ENCODE measurements around the gene PCED1B.
A peak's percentile ranks its signal among the peaks of the same experiment; 100 is the strongest.

Gene PCED1B

GRCh38 chr12:47236109-47236714 is 156.8 kb downstream of the PCED1B start:
- DNase-seq (ENCODE audit: low spot score): peak; percentile 61

- DNase-seq (ENCODE audit: low spot score): no peak
Measured at GRCh38 chr12:47237751-47238211, 158.4 kb downstream of the PCED1B start.

GRCh38 chr12:47238669-47239114 is 159.3 kb downstream of the PCED1B start:
- no peak for DNase-seq (ENCODE audit: low spot score)

- no peak for DNase-seq (ENCODE audit: low spot score)
Measured at GRCh38 chr12:47242426-47242825, 163.0 kb downstream of the PCED1B start.

- DNase-seq (ENCODE audit: low spot score): no peak
Measured at GRCh38 chr12:47244835-47245234, 165.4 kb downstream of the PCED1B start.

GRCh38 chr12:47245623-47246022 is 166.2 kb downstream of the PCED1B start:
- no peak for DNase-seq (ENCODE audit: low spot score)

- DNase-seq (ENCODE audit: low spot score): no peak
Measured at GRCh38 chr12:47247418-47247817, 168.0 kb downstream of the PCED1B start.

- DNase-seq (ENCODE audit: low spot score): no peak
Measured at GRCh38 chr12:47249082-47249481, 169.7 kb downstream of the PCED1B start.

- no peak for DNase-seq (ENCODE audit: low spot score)
Measured at GRCh38 chr12:47249719-47250357, 170.4 kb downstream of the PCED1B start.

GRCh38 chr12:47251919-47252318 is 172.5 kb downstream of the PCED1B start:
- no peak for DNase-seq (ENCODE audit: low spot score)

GRCh38 chr12:47264951-47265350 is 185.5 kb downstream of the PCED1B start:
- no peak for DNase-seq (ENCODE audit: low spot score)

GRCh38 chr12:47265391-47265790 is 186.0 kb downstream of the PCED1B start:
- no peak for DNase-seq (ENCODE audit: low spot score)

- DNase-seq (ENCODE audit: low spot score): no peak
Measured at GRCh38 chr12:47267571-47267970, 188.2 kb downstream of the PCED1B start.

- DNase-seq (ENCODE audit: low spot score): no peak
Measured at GRCh38 chr12:47268501-47269454, 189.4 kb downstream of the PCED1B start.

GRCh38 chr12:47269916-47270315 is 190.5 kb downstream of the PCED1B start:
- no peak for DNase-seq (ENCODE audit: low spot score)

- DNase-seq (ENCODE audit: low spot score): peak; percentile 41
Measured at GRCh38 chr12:47270782-47271664, 191.6 kb downstream of the PCED1B start.

- DNase-seq (ENCODE audit: low spot score): no peak
Measured at GRCh38 chr12:47271800-47272239, 192.4 kb downstream of the PCED1B start.

GRCh38 chr12:47272412-47273190 is 193.2 kb downstream of the PCED1B start:
- no peak for DNase-seq (ENCODE audit: low spot score)

- no peak for DNase-seq (ENCODE audit: low spot score)
Measured at GRCh38 chr12:47273191-47273626, 193.8 kb downstream of the PCED1B start.

GRCh38 chr12:47274760-47275159 is 195.3 kb downstream of the PCED1B start:
- no peak for DNase-seq (ENCODE audit: low spot score)

GRCh38 chr12:47276253-47276620 is 196.8 kb downstream of the PCED1B start:
- DNase-seq (ENCODE audit: low spot score): no peak

Data from COLO829 (cell line).